Glutamatergic neuron (in vitro differentiated cells): ENCODE data around the gene MAGEB17. TPM values are rescaled to one million over a fixed set of nuclear protein-coding genes. Genes with fewer than 3 reads are reported as not detected.

Source experiments
- DNase-seq: peaks from one replicate; pipeline ENCODE4 v3.0.0; 2022
- H3K27ac Mint-ChIP-seq: one replicate; pipeline ENCODE4 v1.8.0; 2020; ENCODE audit warnings: mild to moderate bottlenecking, mixed read lengths, inconsistent platforms; ENCODE audit not compliant: unreplicated experiment
- H3K27me3 Mint-ChIP-seq: one replicate; pipeline ENCODE4 v1.8.0; 2020; ENCODE audit warnings: mild to moderate bottlenecking, moderate library complexity, mixed read lengths, inconsistent platforms; ENCODE audit not compliant: unreplicated experiment
- H3K36me3 Mint-ChIP-seq: one replicate; pipeline ENCODE4 v1.8.0; 2020; ENCODE audit warnings: mild to moderate bottlenecking, mixed read lengths, inconsistent platforms; ENCODE audit not compliant: unreplicated experiment
- H3K4me1 Mint-ChIP-seq: one replicate; pipeline ENCODE4 v1.8.0; 2020; ENCODE audit warnings: mild to moderate bottlenecking, low read depth, mixed read lengths, inconsistent platforms; ENCODE audit not compliant: unreplicated experiment
- H3K4me3 Mint-ChIP-seq: one replicate; pipeline ENCODE4 v1.8.0; 2020; ENCODE audit warnings: mild to moderate bottlenecking, mixed read lengths, inconsistent platforms; ENCODE audit not compliant: unreplicated experiment
- H3K9me3 Mint-ChIP-seq: one replicate; pipeline ENCODE4 v1.8.0; 2020; ENCODE audit warnings: mild to moderate bottlenecking, moderate library complexity, mixed read lengths, inconsistent platforms; ENCODE audit not compliant: unreplicated experiment
- CTCF ChIP-seq: fragments of 200-600 bp; sonication (generic); IDR thresholded peaks from one replicate; pipeline ENCODE4 v1.5.0; 2021; ENCODE audit not compliant: partially characterized antibody, unreplicated experiment
- total RNA-seq: library from RNA; stranded (reverse); fragmentation: NEBNext Ultra II Directional; extraction: Animal tissue kit (Norgen Biotek cat#: 25700); gene quantifications from one replicate; pipeline ENCODE4 v1.2.1, GENCODE V29; 2021; ENCODE audit not compliant: unreplicated experiment

Gene MAGEB17
- total RNA-seq, 1 donor from 2014 or later: not detected

- DNase-seq: no peak
- H3K27me3 Mint-ChIP-seq: peaks cover 1% of the 10 kb centered on the region
- no peak overlapping the region for H3K27ac Mint-ChIP-seq
- no peaks in the 10 kb centered on the region for H3K36me3 Mint-ChIP-seq
- no peak overlapping the region for H3K4me3 Mint-ChIP-seq
- H3K4me1 Mint-ChIP-seq: no peaks in the 10 kb centered on the region
- TF ChIP-seq CTCF: no peak
- no peaks in the 10 kb centered on the region for H3K9me3 Mint-ChIP-seq
These were observed 43.1 kb upstream of the MAGEB17 start for GRCh38 chrX:16124201-16124600.

GRCh38 chrX:16125520-16126149 is 41.6 kb upstream of the MAGEB17 start:
- no peak overlapping the region for H3K27ac Mint-ChIP-seq
- no peaks in the 10 kb centered on the region for H3K36me3 Mint-ChIP-seq
- no peak overlapping the region for H3K4me3 Mint-ChIP-seq
- no peaks in the 10 kb centered on the region for H3K9me3 Mint-ChIP-seq
- H3K4me1 Mint-ChIP-seq: no peaks in the 10 kb centered on the region
- TF ChIP-seq CTCF: no peak
- H3K27me3 Mint-ChIP-seq: peaks cover 1% of the 10 kb centered on the region
- no peak for DNase-seq

GRCh38 chrX:16130707-16131106 is 36.6 kb upstream of the MAGEB17 start:
- Mint-ChIP-seq H3K4me3 (no peak overlapping the region), H3K4me1 (no peaks in the 10 kb centered on the region), H3K27me3 (peaks cover 1% of the 10 kb centered on the region), H3K36me3 (no peaks in the 10 kb centered on the region), H3K9me3 (no peaks in the 10 kb centered on the region), H3K27ac (no peak overlapping the region)
- DNase-seq: no peak
- no peak for TF ChIP-seq CTCF

GRCh38 chrX:16134936-16135335 is 32.3 kb upstream of the MAGEB17 start:
- DNase-seq: no peak
- Mint-ChIP-seq H3K36me3 (no peaks in the 10 kb centered on the region), H3K4me3 (no peak overlapping the region), H3K27ac (no peak overlapping the region), H3K4me1 (no peaks in the 10 kb centered on the region), H3K9me3 (no peaks in the 10 kb centered on the region), H3K27me3 (no peaks in the 10 kb centered on the region)
- no peak for TF ChIP-seq CTCF

GRCh38 chrX:16136080-16136479 is 31.2 kb upstream of the MAGEB17 start:
- Mint-ChIP-seq H3K4me1 (no peaks in the 10 kb centered on the region), H3K9me3 (no peaks in the 10 kb centered on the region), H3K27me3 (no peaks in the 10 kb centered on the region), H3K4me3 (no peak overlapping the region), H3K27ac (no peak overlapping the region), H3K36me3 (no peaks in the 10 kb centered on the region)
- no peak for DNase-seq
- TF ChIP-seq CTCF: no peak
